GM19455 (cell line): ENCODE data around the gene HELQ.
"Not testable (repeated sequence)": the region's sequence is repeated elsewhere in the genome, so short reads cannot be mapped to it uniquely, and the experiment has no call there.

ENCODE experiments used
- ATAC-seq: cut with Tn5 transposase; IDR thresholded peaks from one replicate; pipeline ENCODE4 v1.9.1; 2021; ENCODE audit not compliant: unreplicated experiment

HELQ gene

GRCh38 chr4:83440148-83440814, 15.3 kb downstream of the HELQ start:
- no peak for ATAC-seq

GRCh38 chr4:83438719-83439118, 16.9 kb downstream of the HELQ start:
- no peak for ATAC-seq

GRCh38 chr4:83436680-83437079, 18.9 kb downstream of the HELQ start:
- no peak for ATAC-seq

GRCh38 chr4:83431200-83431599, 24.4 kb downstream of the HELQ start:
- no peak for ATAC-seq

GRCh38 chr4:83418211-83418610, 37.4 kb downstream of the HELQ start:
- no peak for ATAC-seq

- no peak for ATAC-seq
Measured at GRCh38 chr4:83417566-83417965, 38.1 kb downstream of the HELQ start.

- ATAC-seq: no peak
Measured at GRCh38 chr4:83413676-83414075, 41.9 kb downstream of the HELQ start.

GRCh38 chr4:83408908-83409307, 46.7 kb downstream of the HELQ start:
- ATAC-seq: no peak

- ATAC-seq: no peak
Measured at GRCh38 chr4:83405844-83406816, 49.5 kb downstream of the HELQ start.

- ATAC-seq: not testable (repeated sequence)
Measured at GRCh38 chr4:83398158-83398557, 57.5 kb downstream of the HELQ start.

- no peak for ATAC-seq
Measured at GRCh38 chr4:83393908-83394307, 61.7 kb downstream of the HELQ start.

- ATAC-seq: no peak
Measured at GRCh38 chr4:83392562-83392961, 63.1 kb downstream of the HELQ start.

GRCh38 chr4:83390944-83391343, 64.7 kb downstream of the HELQ start:
- no peak for ATAC-seq

- no peak for ATAC-seq
Measured at GRCh38 chr4:83389756-83390505, 65.7 kb downstream of the HELQ start.

GRCh38 chr4:83389037-83389720, 66.4 kb downstream of the HELQ start:
- ATAC-seq: no peak

GRCh38 chr4:83388313-83388676, 67.3 kb downstream of the HELQ start:
- no peak for ATAC-seq

GRCh38 chr4:83387476-83388312, 67.9 kb downstream of the HELQ start:
- ATAC-seq: no peak

GRCh38 chr4:83387012-83387411, 68.6 kb downstream of the HELQ start:
- ATAC-seq: no peak

- no peak for ATAC-seq
Measured at GRCh38 chr4:83382850-83383249, 72.8 kb downstream of the HELQ start.

- no peak for ATAC-seq
Measured at GRCh38 chr4:83381173-83381572, 74.5 kb downstream of the HELQ start.
